Trophoblast cell (in vitro differentiated cells and primary cell): Measurements from ENCODE around the gene POMT2.

Experiments used
- DNase-seq, 2 donors: peaks; one replicate each; pipeline ENCODE4 v3.0.0-alpha.2; 2016
- H2AFZ ChIP-seq: 2 replicates; pipeline ENCODE4 v1.6.1; 2013; ENCODE audit warnings: low read length, moderate library complexity, mild to moderate bottlenecking; ENCODE audit not compliant: insufficient read depth, poor library complexity
- H2AK5ac ChIP-seq: 2 replicates; pipeline ENCODE4 v1.6.1; 2013; ENCODE audit warnings: mild to moderate bottlenecking, low read length
- H2BK120ac ChIP-seq: 2 replicates; pipeline ENCODE4 v1.6.1; 2013; ENCODE audit warnings: low read length, mild to moderate bottlenecking, moderate library complexity; ENCODE audit not compliant: insufficient read depth, poor library complexity
- H2BK12ac ChIP-seq: 2 replicates; pipeline ENCODE4 v1.6.1; 2013; ENCODE audit warnings: mild to moderate bottlenecking, low read length, moderate library complexity
- H2BK5ac ChIP-seq: 2 replicates; pipeline ENCODE4 v1.6.1; 2013; ENCODE audit warnings: low read length, low read depth, moderate library complexity, mild to moderate bottlenecking; ENCODE audit not compliant: poor library complexity
- H3K14ac ChIP-seq: 2 replicates; pipeline ENCODE4 v1.6.1; 2013; ENCODE audit warnings: mild to moderate bottlenecking, low read length
- H3K18ac ChIP-seq: 2 replicates; pipeline ENCODE4 v1.6.1; 2013; ENCODE audit warnings: mild to moderate bottlenecking, low read length
- H3K23ac ChIP-seq: 2 replicates; pipeline ENCODE4 v1.6.1; 2013; ENCODE audit warnings: low read length
- H3K27ac ChIP-seq: 2 replicates; pipeline ENCODE4 v1.5.1; 2013; ENCODE audit warnings: low read depth, mild to moderate bottlenecking, inconsistent platforms, low read length, moderate library complexity
- H3K27me3 ChIP-seq: 2 replicates; pipeline ENCODE4 v1.6.1; 2013; ENCODE audit warnings: inconsistent platforms, mild to moderate bottlenecking, low read length, moderate library complexity; ENCODE audit not compliant: insufficient read depth
- H3K36me3 ChIP-seq, 2 experiments: 1 replicate in 1 of 2; 2 replicates in 1 of 2; pipeline ENCODE4 v1.6.1; 2013; ENCODE audit warnings: low read length in 2 of 2, mild to moderate bottlenecking in 2 of 2, moderate library complexity in 1 of 2; ENCODE audit not compliant: insufficient read depth in 2 of 2, control insufficient read depth in 1 of 2
- H3K4ac ChIP-seq: 2 replicates; pipeline ENCODE4 v1.6.1; 2013; ENCODE audit warnings: low read depth, mild to moderate bottlenecking, low read length, moderate library complexity
- H3K4me1 ChIP-seq, 2 experiments: 1 replicate in 1 of 2; 2 replicates in 1 of 2; pipeline ENCODE4 v1.6.1; 2013; ENCODE audit warnings: low read length in 2 of 2, mild to moderate bottlenecking in 2 of 2, moderate library complexity in 1 of 2; ENCODE audit not compliant: insufficient read depth in 2 of 2, control insufficient read depth in 1 of 2
- H3K4me2 ChIP-seq: 2 replicates; pipeline ENCODE4 v1.6.1; 2013; ENCODE audit warnings: inconsistent platforms, mild to moderate bottlenecking, low read length, moderate library complexity
- H3K4me3 ChIP-seq: 2 replicates; pipeline ENCODE4 v1.5.1; 2013; ENCODE audit warnings: mild to moderate bottlenecking, low read depth, low read length, inconsistent platforms
- H3K79me1 ChIP-seq: one replicate; pipeline ENCODE4 v1.6.1; 2013; ENCODE audit warnings: low read length
- H3K79me2 ChIP-seq: 2 replicates; pipeline ENCODE4 v1.6.1; 2013; ENCODE audit warnings: low read length, mild to moderate bottlenecking; ENCODE audit not compliant: control insufficient read depth, insufficient read depth, poor library complexity
- H3K9ac ChIP-seq: 2 replicates; pipeline ENCODE4 v1.6.1; 2013; ENCODE audit warnings: mild to moderate bottlenecking, low read length
- H3K9me3 ChIP-seq: 2 replicates; pipeline ENCODE4 v1.6.1; 2013; ENCODE audit warnings: low read depth, mild to moderate bottlenecking, control low read depth, inconsistent platforms, low read length; ENCODE audit not compliant: insufficient read depth
- H4K12ac ChIP-seq: 2 replicates; pipeline ENCODE4 v1.6.1; 2013; ENCODE audit warnings: low read depth, mild to moderate bottlenecking, low read length, moderate library complexity
- H4K8ac ChIP-seq: 2 replicates; pipeline ENCODE4 v1.6.1; 2013; ENCODE audit warnings: low read depth, mild to moderate bottlenecking, low read length, moderate library complexity
- H4K91ac ChIP-seq: one replicate; pipeline ENCODE4 v1.6.1; 2013; ENCODE audit warnings: low read depth, mild to moderate bottlenecking, low read length, moderate library complexity
- WGBS: extraction: QIAGEN DNeasy Blood & Tissue Kit; methylation state at CpG from one replicate; pipeline ENCODE4 v1.1.7; 2013; ENCODE audit warnings: missing lambda C conversion rate; ENCODE audit not compliant: insufficient read length, insufficient coverage; ENCODE audit errors: extremely low coverage; 5-methylcytosine and 5-hydroxymethylcytosine counted together

Gene POMT2

GRCh38 chr14:77356899-77357298 lies 36.2 kb upstream of the POMT2 start:
- H2BK5ac ChIP-seq = no peak overlapping the region
- H3K9ac ChIP-seq = no peak overlapping the region
- no peak overlapping the region for H2AFZ ChIP-seq
- H2AK5ac ChIP-seq = no peak overlapping the region
- H3K4me2 ChIP-seq = no peak overlapping the region
- no peak overlapping the region for H3K23ac ChIP-seq
- no peaks in the 10 kb centered on the region for H3K79me1 ChIP-seq
- no peak overlapping the region for H4K91ac ChIP-seq
- H3K9me3 ChIP-seq = no peaks in the 10 kb centered on the region
- H3K36me3 ChIP-seq = no peaks in the 10 kb centered on the region
- no peak overlapping the region for H3K18ac ChIP-seq
- H4K8ac ChIP-seq = no peak overlapping the region
- H3K4me1 ChIP-seq = no peaks in the 10 kb centered on the region
- no CpG with 5 or more reads among the region's 4 CpGs for WGBS
- H2BK120ac ChIP-seq = no peak overlapping the region
- H3K79me2 ChIP-seq = no peaks in the 10 kb centered on the region
- H3K27ac ChIP-seq = no peak overlapping the region
- no peak overlapping the region for H2BK12ac ChIP-seq
- no peaks in the 10 kb centered on the region for H3K27me3 ChIP-seq
- no peak overlapping the region for H3K4me3 ChIP-seq
- no peak overlapping the region for H3K14ac ChIP-seq
- H3K4ac ChIP-seq = no peak overlapping the region
- no peak for DNase-seq
- no peak overlapping the region for H4K12ac ChIP-seq

- Histone ChIP-seq H2AFZ (no peak overlapping the region), H2BK5ac (no peak overlapping the region), H3K4me1 (no peaks in the 10 kb centered on the region), H3K18ac (no peak overlapping the region), H3K27ac (no peak overlapping the region), H3K14ac (no peak overlapping the region), H2BK120ac (no peak overlapping the region), H2AK5ac (no peak overlapping the region), H3K4ac (no peak overlapping the region), H3K79me2 (no peaks in the 10 kb centered on the region), H4K8ac (no peak overlapping the region), H3K9me3 (no peaks in the 10 kb centered on the region), H4K12ac (no peak overlapping the region), H4K91ac (no peak overlapping the region), H3K23ac (no peak overlapping the region), H3K27me3 (no peaks in the 10 kb centered on the region), H3K79me1 (no peaks in the 10 kb centered on the region), H3K4me3 (no peak overlapping the region), H3K9ac (no peak overlapping the region), H3K4me2 (no peak overlapping the region), H3K36me3 (no peaks in the 10 kb centered on the region), H2BK12ac (no peak overlapping the region)
- no peak for DNase-seq
- no CpG with 5 or more reads among the region's 4 CpGs for WGBS
These were observed 35.1 kb upstream of the POMT2 start for GRCh38 chr14:77355811-77356210.

GRCh38 chr14:77353469-77354141 lies 32.9 kb upstream of the POMT2 start:
- no peak overlapping the region for H3K9ac ChIP-seq
- H4K91ac ChIP-seq = no peak overlapping the region
- H3K27ac ChIP-seq = no peak overlapping the region
- no peaks in the 10 kb centered on the region for H3K4me1 ChIP-seq
- no peaks in the 10 kb centered on the region for H3K79me1 ChIP-seq
- no peak overlapping the region for H4K8ac ChIP-seq
- no peak overlapping the region for H2BK120ac ChIP-seq
- no peak overlapping the region for H3K4me2 ChIP-seq
- H3K27me3 ChIP-seq = no peaks in the 10 kb centered on the region
- no peak overlapping the region for H4K12ac ChIP-seq
- H3K4me3 ChIP-seq = no peak overlapping the region
- no peaks in the 10 kb centered on the region for H3K36me3 ChIP-seq
- no peak for DNase-seq
- H3K14ac ChIP-seq = no peak overlapping the region
- H2BK12ac ChIP-seq = no peak overlapping the region
- H3K9me3 ChIP-seq = no peaks in the 10 kb centered on the region
- H3K23ac ChIP-seq = no peak overlapping the region
- H2BK5ac ChIP-seq = no peak overlapping the region
- no peak overlapping the region for H3K4ac ChIP-seq
- no peaks in the 10 kb centered on the region for H3K79me2 ChIP-seq
- H2AK5ac ChIP-seq = no peak overlapping the region
- no peak overlapping the region for H2AFZ ChIP-seq
- H3K18ac ChIP-seq = no peak overlapping the region
- no CpG with 5 or more reads among the region's 5 CpGs for WGBS

- Histone ChIP-seq H4K91ac (no peak overlapping the region), H2BK5ac (no peak overlapping the region), H3K79me1 (no peaks in the 10 kb centered on the region), H3K79me2 (no peaks in the 10 kb centered on the region), H3K9me3 (no peaks in the 10 kb centered on the region), H3K27me3 (no peaks in the 10 kb centered on the region), H2AK5ac (no peak overlapping the region), H2AFZ (no peak overlapping the region), H4K12ac (no peak overlapping the region), H3K23ac (no peak overlapping the region), H3K9ac (no peak overlapping the region), H3K14ac (no peak overlapping the region), H2BK120ac (no peak overlapping the region), H3K4me2 (no peak overlapping the region), H3K18ac (no peak overlapping the region), H3K4me3 (no peak overlapping the region), H4K8ac (no peak overlapping the region), H3K4ac (no peak overlapping the region), H3K36me3 (no peaks in the 10 kb centered on the region), H2BK12ac (no peak overlapping the region), H3K4me1 (peaks cover 0 to 2% of the 10 kb centered on the region in 2 experiments), H3K27ac (no peak overlapping the region)
- WGBS = no CpG with 5 or more reads among the region's 3 CpGs
- DNase-seq = peak in 1 of 2 donors; percentile 26
These were observed 27.1 kb upstream of the POMT2 start for GRCh38 chr14:77347751-77348150.
